Lung (tissue), 12 donors: ENCODE results near the gene ZNF526. TPM values are rescaled to one million over a fixed set of nuclear protein-coding genes. Genes with fewer than 3 reads are reported as not detected.

ENCODE experiments used
- ATAC-seq: fragments of 200-7000 bp; cut with Tn5 transposase; one replicate; pipeline ENCODE4 v1.9.1; 2020; ENCODE audit warnings: moderate number of reproducible peaks; ENCODE audit not compliant: insufficient read depth, low FRiP score
- DNase-seq, 3 donors: peaks; one replicate each; pipeline ENCODE4 v3.0.0-alpha.2; 2013 to 2017
- H3K27ac ChIP-seq, 2 donors: one replicate each; pipeline ENCODE4 v1.5.1; 2013; ENCODE audit warnings: mild to moderate bottlenecking in 2 of 2, moderate library complexity in 2 of 2, control low read depth in 1 of 2, inconsistent platforms in 1 of 2, low read depth in 1 of 2, low read length in 1 of 2
- H3K27me3 ChIP-seq, 3 donors: one replicate each; pipeline ENCODE4 v1.5.1; 2013; ENCODE audit warnings: low read length in 2 of 3; ENCODE audit not compliant: control insufficient read depth in 3 of 3, insufficient read depth in 3 of 3
- H3K36me3 ChIP-seq, 4 donors: one replicate each; pipeline ENCODE4 v1.5.1; 2013; ENCODE audit warnings: low read length in 4 of 4, mild to moderate bottlenecking in 1 of 4, moderate library complexity in 1 of 4; ENCODE audit not compliant: control insufficient read depth in 4 of 4, insufficient read depth in 4 of 4
- H3K4me1 ChIP-seq, 5 donors: one replicate each; pipeline ENCODE4 v1.5.1; 2013; ENCODE audit warnings: low read length in 5 of 5, mild to moderate bottlenecking in 2 of 5, moderate library complexity in 1 of 5; ENCODE audit not compliant: control insufficient read depth in 5 of 5, insufficient read depth in 5 of 5
- H3K4me3 ChIP-seq: one replicate; pipeline ENCODE4 v1.5.1; 2013; ENCODE audit warnings: mild to moderate bottlenecking, control low read depth, moderate library complexity
- H3K9ac ChIP-seq, 2 donors: one replicate each; pipeline ENCODE4 v1.5.1; 2013; ENCODE audit warnings: low read length in 2 of 2, control low read depth in 1 of 2; ENCODE audit not compliant: insufficient read depth in 1 of 2
- H3K9me3 ChIP-seq, 4 donors: one replicate each; pipeline ENCODE4 v1.5.1; 2013; ENCODE audit warnings: low read length in 3 of 4, mild to moderate bottlenecking in 1 of 4, moderate library complexity in 1 of 4; ENCODE audit not compliant: control insufficient read depth in 4 of 4, insufficient read depth in 3 of 4
- WGBS, 2 donors: extraction: QIAGEN DNeasy Blood & Tissue Kit; methylation state at CpG; one replicate each; pipeline ENCODE4 v1.1.7; 2013; 5-methylcytosine and 5-hydroxymethylcytosine counted together
- polyA plus RNA-seq, 2 donors: library from polyadenylated mRNA; stranded (reverse); fragments of 200-250 nt; gene quantifications; one replicate each; pipeline ENCODE4 v1.2.1, GENCODE V29; 2013
- total RNA-seq, 2 donors: library from RNA; depleted of rRNA in 1 of 2; stranded (reverse); fragments of >200 nt in 1 of 2; gene quantifications; one replicate each; pipeline ENCODE4 v1.2.1, GENCODE V29; 2014 to 2021
- TF ChIP-seq, protein P1 (sequence below): IDR thresholded peaks from 2 replicates; pipeline ENCODE4 v1.5.1; 2012; ENCODE audit warnings: mild to moderate bottlenecking; ENCODE audit errors: control extremely low read depth, extremely low read depth
- donor health status: control.
- donor health status: control.
- donor health status: Bipolar disorder and iron deficiency.
- donor health status: healthy.
- donor health status: DM: yes; HTN: yes; CAD: no.

Gene ZNF526
- total and polyA plus RNA-seq, 4 donors, result 4.6 to 14.4 (median 5.4) TPM

DNA sequence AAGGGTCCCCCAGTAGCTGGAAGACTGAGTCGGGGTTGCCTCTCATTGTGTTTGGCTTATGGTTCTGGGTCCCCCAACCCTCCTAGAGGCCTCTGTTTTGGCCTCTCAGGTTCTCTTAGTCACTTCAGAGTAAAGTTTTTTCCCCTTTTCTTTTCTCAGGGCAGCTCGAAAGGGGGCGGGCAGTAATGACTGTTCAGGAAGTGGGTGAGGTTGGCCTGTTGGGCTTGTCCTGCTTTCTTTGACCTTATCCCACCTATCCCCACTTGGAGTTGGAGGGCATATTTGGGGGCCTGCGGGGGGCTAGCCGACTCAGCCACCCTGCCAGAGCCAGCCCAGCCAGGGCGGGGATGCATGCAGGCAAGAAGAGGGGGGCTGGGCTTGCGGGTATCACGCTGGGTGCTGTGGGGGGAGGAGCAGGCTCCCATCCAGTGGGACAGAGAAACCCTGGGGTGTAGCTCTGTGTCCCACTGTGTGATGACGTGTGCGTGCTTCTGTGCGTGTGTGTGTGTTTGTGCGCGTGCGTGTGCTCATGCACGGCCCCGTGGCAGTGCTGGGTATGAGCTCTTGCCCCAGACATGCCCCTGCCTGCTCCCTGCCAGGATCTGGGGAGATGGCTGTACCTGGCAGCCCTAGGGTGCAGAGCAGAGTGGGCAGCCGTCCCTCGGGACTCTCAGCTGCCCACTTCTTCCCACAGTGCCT is 50.4 kb downstream of the ZNF526 start:
- Histone ChIP-seq H3K27ac (peak overlapping the region; percentile 87 to 96), H3K9me3 (no peaks in the 10 kb centered on the region), H3K36me3 (peaks cover 4 to 34% (median 14%) of the 10 kb centered on the region in 4 donors), H3K4me1 (peaks cover 0 to 22% (median 9%) of the 10 kb centered on the region in 5 donors), H3K27me3 (no peaks in the 10 kb centered on the region), H3K9ac (peak overlapping the region; percentile 55 to 98), H3K4me3 (peak overlapping the region; percentile 72)
- 5 to 6% methylated on average over 18 of the region's 18 CpGs for WGBS, 2 donors
- TF ChIP-seq, protein P1, sequence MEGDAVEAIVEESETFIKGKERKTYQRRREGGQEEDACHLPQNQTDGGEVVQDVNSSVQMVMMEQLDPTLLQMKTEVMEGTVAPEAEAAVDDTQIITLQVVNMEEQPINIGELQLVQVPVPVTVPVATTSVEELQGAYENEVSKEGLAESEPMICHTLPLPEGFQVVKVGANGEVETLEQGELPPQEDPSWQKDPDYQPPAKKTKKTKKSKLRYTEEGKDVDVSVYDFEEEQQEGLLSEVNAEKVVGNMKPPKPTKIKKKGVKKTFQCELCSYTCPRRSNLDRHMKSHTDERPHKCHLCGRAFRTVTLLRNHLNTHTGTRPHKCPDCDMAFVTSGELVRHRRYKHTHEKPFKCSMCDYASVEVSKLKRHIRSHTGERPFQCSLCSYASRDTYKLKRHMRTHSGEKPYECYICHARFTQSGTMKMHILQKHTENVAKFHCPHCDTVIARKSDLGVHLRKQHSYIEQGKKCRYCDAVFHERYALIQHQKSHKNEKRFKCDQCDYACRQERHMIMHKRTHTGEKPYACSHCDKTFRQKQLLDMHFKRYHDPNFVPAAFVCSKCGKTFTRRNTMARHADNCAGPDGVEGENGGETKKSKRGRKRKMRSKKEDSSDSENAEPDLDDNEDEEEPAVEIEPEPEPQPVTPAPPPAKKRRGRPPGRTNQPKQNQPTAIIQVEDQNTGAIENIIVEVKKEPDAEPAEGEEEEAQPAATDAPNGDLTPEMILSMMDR, result no peak
- peak in 1 of 3 donors; percentile 25 for DNase-seq
- ATAC-seq, result no peak

DNA sequence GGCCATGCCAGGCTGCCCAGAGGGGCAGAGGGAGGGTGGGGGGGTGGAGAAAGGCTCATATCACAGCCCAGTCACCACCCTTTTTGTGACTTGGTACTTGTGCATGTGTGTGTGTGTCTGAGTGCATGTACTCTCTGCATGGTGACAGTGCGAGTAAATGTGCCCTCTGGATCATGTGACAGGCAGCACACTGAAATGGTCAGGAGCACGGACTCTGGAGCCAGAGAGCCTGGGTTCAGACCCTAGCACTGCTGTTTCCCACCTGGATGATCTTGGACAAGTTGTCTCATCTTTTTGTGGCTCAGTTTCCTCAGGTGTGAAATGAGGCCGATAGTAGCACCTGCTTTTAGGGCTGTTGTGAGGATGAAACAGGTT is 50.9 kb downstream of the ZNF526 start:
- WGBS, 2 donors, result 50 to 60% methylated on average over 3 of the region's 3 CpGs
- no peaks in the 10 kb centered on the region for H3K27me3 ChIP-seq
- ATAC-seq (no peak), DNase-seq (no peak)
- TF ChIP-seq, protein P1, result no peak
- no peak overlapping the region for H3K4me3 ChIP-seq
- peak overlapping the region in 1 of 2 donors; percentile 96 for H3K27ac ChIP-seq
- no peak overlapping the region for H3K9ac ChIP-seq
- no peaks in the 10 kb centered on the region for H3K9me3 ChIP-seq
- H3K36me3 ChIP-seq, result peaks cover 4 to 34% (median 15%) of the 10 kb centered on the region in 4 donors
- H3K4me1 ChIP-seq, result peaks cover 0 to 22% (median 9%) of the 10 kb centered on the region in 5 donors

DNA sequence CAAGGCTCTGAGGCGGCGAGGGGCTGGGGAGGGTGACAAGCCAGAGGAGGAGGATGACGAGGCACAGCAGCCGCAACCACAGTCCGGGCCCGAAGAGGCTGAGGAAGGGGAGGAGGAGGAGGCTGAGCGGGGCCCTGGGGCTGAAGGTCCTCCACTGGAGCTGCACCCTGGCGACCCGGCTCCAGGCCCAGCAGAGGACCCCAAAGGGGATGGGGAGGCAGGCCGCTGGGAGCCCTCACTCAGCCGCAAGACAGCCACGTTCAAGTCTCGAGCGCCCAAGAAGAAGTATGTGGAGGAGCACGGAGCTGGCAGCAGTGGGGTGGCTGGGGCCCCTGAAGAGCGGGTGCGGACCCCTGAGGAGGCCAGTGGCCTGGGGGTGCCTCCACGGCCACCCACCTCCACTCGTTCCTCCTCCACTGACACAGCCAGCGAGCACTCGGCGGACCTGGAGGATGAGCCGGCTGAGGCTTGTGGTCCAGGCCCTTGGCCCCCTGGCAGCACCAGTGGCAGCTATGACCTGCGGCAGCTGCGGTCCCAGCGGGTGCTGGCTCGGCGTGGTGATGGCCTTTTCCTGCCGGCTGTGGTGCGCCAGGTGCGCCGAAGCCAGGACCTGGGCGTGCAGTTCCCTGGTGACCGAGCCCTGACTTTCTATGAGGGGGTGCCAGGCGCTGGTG is 51.9 kb downstream of the ZNF526 start:
- Histone ChIP-seq H3K9ac (no peak overlapping the region), H3K4me1 (peaks cover 0 to 22% (median 9%) of the 10 kb centered on the region in 5 donors), H3K27ac (no peak overlapping the region), H3K36me3 (peaks cover 4 to 34% (median 19%) of the 10 kb centered on the region in 4 donors), H3K4me3 (no peak overlapping the region), H3K27me3 (no peaks in the 10 kb centered on the region), H3K9me3 (no peaks in the 10 kb centered on the region)
- TF ChIP-seq, protein P1, result no peak
- WGBS, 2 donors, result 88 to 90% methylated on average over 34 to 35 of the region's 35 CpGs
- ATAC-seq (no peak), DNase-seq (no peak)
